ENCODE data around the gene UBN2. TPM values are rescaled to one million over a fixed set of nuclear protein-coding genes. Genes with fewer than 3 reads are reported as not detected.

Gene UBN2
- 2.7 and 6.2 TPM in 2 replicates for total RNA-seq

GRCh38 chr7:139230774-139231512, at the start of gene UBN2:
UBN2 (plus strand) TSS chr7:139231237; CDS start chr7:139231485, 248 bp downstream.

GRCh38 chr7:139341058-139341775, 110.2 kb downstream of the UBN2 start, which contains the start of gene FMC1:
FMC1 (plus strand) TSS chr7:139341337; CDS start chr7:139341385, 48 bp downstream.

Other genes with a start within 250 kb of the UBN2 start
- gene KIAA1549, start 249.8 kb upstream of the UBN2 start, total RNA-seq: 0.56 and 0.58 TPM in 2 replicates
- gene ZC3HAV1L, start 195.2 kb upstream of the UBN2 start, total RNA-seq: 12.7 and 13.5 TPM in 2 replicates
- gene ZC3HAV1, start 121.5 kb upstream of the UBN2 start, total RNA-seq: 25.9 and 36.2 TPM in 2 replicates
- 8.7 and 12.1 TPM in 2 replicates for gene FMC1, start 110.1 kb downstream of the UBN2 start, total RNA-seq
- 38.1 and 44.7 TPM in 2 replicates for gene LUC7L2, start 128.7 kb downstream of the UBN2 start, total RNA-seq

All from regular cardiac myocyte (primary cell).